Neutrophil (primary cell): ENCODE results near the gene LZTS2.
A peak's percentile ranks its signal among the peaks of the same experiment; 100 is the strongest.
"Not testable (repeated sequence)": the region's sequence is repeated elsewhere in the genome, so short reads cannot be mapped to it uniquely, and the experiment has no call there.

ENCODE experiments used
- H3K27ac ChIP-seq: fragments of 200-600 bp; sonication (generic); 2 replicates; pipeline ENCODE4 v1.5.1; 2016; ENCODE audit warnings: mild to moderate bottlenecking, moderate library complexity
- H3K27me3 ChIP-seq: fragments of 200-600 bp; sonication (generic); 2 replicates; pipeline ENCODE4 v1.6.0; 2016; ENCODE audit warnings: mild to moderate bottlenecking
- H3K36me3 ChIP-seq: fragments of 200-600 bp; sonication (generic); 2 replicates; pipeline ENCODE4 v1.5.1; 2017
- H3K4me1 ChIP-seq, 2 experiments: fragments of 200-600 bp in 1 of 2; sonication (generic) in 1 of 2; 1 replicate in 1 of 2; 2 replicates in 1 of 2; pipeline versions ENCODE4 v1.5.1 to v1.6.1; 2013 to 2016; ENCODE audit warnings: low read depth in 1 of 2, low read length in 1 of 2, mild to moderate bottlenecking in 1 of 2, moderate library complexity in 1 of 2; ENCODE audit not compliant: control insufficient read depth in 1 of 2, insufficient read depth in 1 of 2
- H3K4me3 ChIP-seq, 2 experiments: fragments of 200-600 bp in 1 of 2; sonication (generic) in 1 of 2; 1 replicate in 1 of 2; 2 replicates in 1 of 2; pipeline ENCODE4 v1.5.1; 2013 to 2016; ENCODE audit warnings: low read depth in 1 of 2, low read length in 1 of 2, mild to moderate bottlenecking in 1 of 2, moderate library complexity in 1 of 2
- H3K9me3 ChIP-seq: fragments of 200-600 bp; sonication (generic); 2 replicates; pipeline ENCODE4 v1.5.1; 2016
- TF ChIP-seq, protein P1 (sequence below): fragments of 200-600 bp; sonication (generic); IDR thresholded peaks from 2 replicates; pipeline ENCODE4 v1.5.1; 2016; ENCODE audit warnings: antibody characterized with exemption

The LZTS2 gene

GRCh38 chr10:101031796-101032636, 32.4 kb downstream of the LZTS2 start:
- Histone ChIP-seq H3K27ac (peak overlapping the region; percentile 76), H3K4me1 (peaks cover 15 to 19% of the 10 kb centered on the region in 2 experiments), H3K27me3 (peaks cover 93% of the 10 kb centered on the region), H3K9me3 (no peaks in the 10 kb centered on the region), H3K4me3 (peak overlapping the region; percentile 72 to 90), H3K36me3 (no peaks in the 10 kb centered on the region)
- TF ChIP-seq, protein P1, sequence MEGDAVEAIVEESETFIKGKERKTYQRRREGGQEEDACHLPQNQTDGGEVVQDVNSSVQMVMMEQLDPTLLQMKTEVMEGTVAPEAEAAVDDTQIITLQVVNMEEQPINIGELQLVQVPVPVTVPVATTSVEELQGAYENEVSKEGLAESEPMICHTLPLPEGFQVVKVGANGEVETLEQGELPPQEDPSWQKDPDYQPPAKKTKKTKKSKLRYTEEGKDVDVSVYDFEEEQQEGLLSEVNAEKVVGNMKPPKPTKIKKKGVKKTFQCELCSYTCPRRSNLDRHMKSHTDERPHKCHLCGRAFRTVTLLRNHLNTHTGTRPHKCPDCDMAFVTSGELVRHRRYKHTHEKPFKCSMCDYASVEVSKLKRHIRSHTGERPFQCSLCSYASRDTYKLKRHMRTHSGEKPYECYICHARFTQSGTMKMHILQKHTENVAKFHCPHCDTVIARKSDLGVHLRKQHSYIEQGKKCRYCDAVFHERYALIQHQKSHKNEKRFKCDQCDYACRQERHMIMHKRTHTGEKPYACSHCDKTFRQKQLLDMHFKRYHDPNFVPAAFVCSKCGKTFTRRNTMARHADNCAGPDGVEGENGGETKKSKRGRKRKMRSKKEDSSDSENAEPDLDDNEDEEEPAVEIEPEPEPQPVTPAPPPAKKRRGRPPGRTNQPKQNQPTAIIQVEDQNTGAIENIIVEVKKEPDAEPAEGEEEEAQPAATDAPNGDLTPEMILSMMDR: no peak

DNA sequence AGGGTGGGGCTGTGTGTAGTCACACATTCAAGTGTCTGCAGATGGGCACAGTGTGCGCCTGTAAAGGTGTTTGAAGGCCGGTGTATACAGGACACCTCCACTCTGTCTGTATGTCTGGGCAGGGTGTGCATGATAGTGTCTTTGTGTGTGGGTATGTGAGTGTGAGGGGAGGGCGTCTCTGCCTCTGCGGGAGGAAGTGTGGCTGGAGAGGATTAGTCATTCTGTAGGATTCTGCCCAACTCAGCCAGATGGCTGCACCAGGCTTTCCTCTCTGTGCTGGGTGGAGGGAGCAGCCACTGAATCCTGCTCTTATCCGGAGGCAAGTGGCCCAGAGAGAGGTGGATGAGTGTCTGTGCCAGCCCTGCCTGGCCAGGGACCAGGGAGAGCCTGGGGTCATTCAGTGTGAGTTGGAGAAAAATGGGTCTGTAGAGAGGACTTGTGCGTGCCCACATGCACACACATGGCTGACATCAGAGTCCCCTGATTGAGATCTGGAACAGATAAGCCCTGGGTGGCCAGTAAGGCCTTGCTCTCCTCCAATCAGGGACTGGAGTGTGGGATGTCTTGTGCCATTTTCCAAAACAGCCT, 33.1 kb downstream of the LZTS2 start:
- Histone ChIP-seq H3K36me3 (no peaks in the 10 kb centered on the region), H3K4me1 (peaks cover 15 to 19% of the 10 kb centered on the region in 2 experiments), H3K9me3 (no peaks in the 10 kb centered on the region), H3K27me3 (peaks cover 95% of the 10 kb centered on the region), H3K27ac (peak overlapping the region; percentile 76), H3K4me3 (peak overlapping the region; percentile 72 to 90)
- TF ChIP-seq, protein P1: no peak

DNA sequence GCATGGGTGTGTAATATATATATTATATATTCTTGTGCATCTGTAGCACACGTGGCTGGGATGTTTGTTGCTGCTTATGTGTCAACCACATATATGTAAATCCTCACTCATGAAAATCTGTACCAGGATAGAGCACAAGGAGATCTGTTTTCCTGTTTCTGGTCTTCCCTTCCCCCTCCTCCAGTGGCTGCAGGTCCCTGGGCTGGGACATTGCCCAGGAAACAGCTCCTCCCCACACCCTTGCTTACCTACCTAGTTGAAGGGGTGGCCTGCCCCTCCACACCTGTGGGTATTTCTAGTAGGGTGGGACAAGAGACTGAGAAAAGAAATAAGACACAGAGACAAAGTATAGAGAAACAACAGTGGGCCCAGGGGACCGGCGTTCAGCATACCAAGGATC, 33.7 kb downstream of the LZTS2 start:
- Histone ChIP-seq H3K27ac (no peak overlapping the region), H3K27me3 (peaks cover 93% of the 10 kb centered on the region), H3K4me1 (peaks cover 15 to 19% of the 10 kb centered on the region in 2 experiments), H3K36me3 (no peaks in the 10 kb centered on the region), H3K4me3 (no peak overlapping the region), H3K9me3 (no peaks in the 10 kb centered on the region)
- TF ChIP-seq, protein P1: no peak

DNA sequence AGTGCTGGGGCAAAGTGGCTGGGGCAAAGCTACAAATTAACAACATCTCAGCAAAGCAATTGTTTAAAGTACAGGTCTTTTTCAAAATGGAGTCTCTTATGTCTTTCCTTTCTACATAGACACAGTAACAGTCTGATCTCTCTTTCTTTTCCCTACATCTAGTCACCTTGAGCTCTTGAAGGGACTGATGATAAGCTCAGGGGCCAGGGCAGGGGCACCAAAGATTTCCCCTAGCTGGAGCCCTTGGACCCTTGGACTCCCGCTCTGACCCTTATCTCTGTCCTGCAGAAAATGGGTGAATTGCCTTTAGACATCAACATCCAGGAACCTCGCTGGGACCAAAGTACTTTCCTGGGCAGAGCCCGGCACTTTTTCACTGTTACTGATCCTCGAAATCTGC, 34.8 kb downstream of the LZTS2 start:
- not testable (repeated sequence) for H3K27ac ChIP-seq, H3K9me3 ChIP-seq, H3K4me3 ChIP-seq, H3K36me3 ChIP-seq
- H3K4me1 ChIP-seq: peaks cover 15 to 19% of the 10 kb centered on the region in 2 experiments
- peaks cover 90% of the 10 kb centered on the region for H3K27me3 ChIP-seq

DNA sequence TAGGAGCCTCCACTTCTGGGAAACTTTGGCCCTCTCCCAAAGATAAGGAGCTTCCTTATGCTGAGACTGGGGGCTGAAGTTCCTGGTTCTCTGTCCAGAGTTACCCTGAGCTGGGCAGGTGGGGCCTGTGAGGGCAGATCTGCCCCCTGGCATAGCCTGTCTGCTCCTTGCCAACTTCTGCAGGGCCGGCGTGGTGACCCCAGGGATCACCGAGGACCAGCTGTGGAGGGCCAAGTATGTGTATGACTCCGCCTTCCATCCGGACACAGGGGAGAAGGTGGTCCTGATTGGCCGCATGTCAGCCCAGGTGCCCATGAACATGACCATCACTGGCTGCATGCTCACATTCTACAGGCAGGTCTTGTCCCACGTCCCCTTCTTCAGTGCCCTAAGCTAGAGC, 35.7 kb downstream of the LZTS2 start:
- no peaks in the 10 kb centered on the region for H3K36me3 ChIP-seq
- H3K27me3 ChIP-seq: peaks cover 90% of the 10 kb centered on the region
- H3K27ac ChIP-seq: no peak overlapping the region
- H3K4me3 ChIP-seq: no peak overlapping the region
- peaks cover 14 to 19% of the 10 kb centered on the region in 2 experiments for H3K4me1 ChIP-seq
- TF ChIP-seq, protein P1: no peak
- H3K9me3 ChIP-seq: no peaks in the 10 kb centered on the region
